A172 (cell line): ENCODE measurements around the gene DCPS. TPM values are rescaled to one million over a fixed set of nuclear protein-coding genes. Genes with fewer than 3 reads are reported as not detected.
"Not testable (repeated sequence)": the region's sequence is repeated elsewhere in the genome, so short reads cannot be mapped to it uniquely, and the experiment has no call there.

Experiments
- DNase-seq: peaks from one replicate; pipeline ENCODE4 v3.0.0-alpha.2; 2015; ENCODE audit warnings: low spot score
- total RNA-seq: library from RNA; depleted of rRNA; stranded (reverse); fragments of >200 nt; shearing (Covaris generic); gene quantifications from 2 replicates; pipeline ENCODE4 v1.2.3, GENCODE V29; 2014

The DCPS gene
- total RNA-seq, 1 experiment from 2014 or later, result 16.2 TPM

- DNase-seq, result no peak
These were observed 15.6 kb upstream of the DCPS start for GRCh38 chr11:126288237-126288636.

GRCh38 chr11:126290887-126291286, 13.0 kb upstream of the DCPS start:
- no peak for DNase-seq

DNA sequence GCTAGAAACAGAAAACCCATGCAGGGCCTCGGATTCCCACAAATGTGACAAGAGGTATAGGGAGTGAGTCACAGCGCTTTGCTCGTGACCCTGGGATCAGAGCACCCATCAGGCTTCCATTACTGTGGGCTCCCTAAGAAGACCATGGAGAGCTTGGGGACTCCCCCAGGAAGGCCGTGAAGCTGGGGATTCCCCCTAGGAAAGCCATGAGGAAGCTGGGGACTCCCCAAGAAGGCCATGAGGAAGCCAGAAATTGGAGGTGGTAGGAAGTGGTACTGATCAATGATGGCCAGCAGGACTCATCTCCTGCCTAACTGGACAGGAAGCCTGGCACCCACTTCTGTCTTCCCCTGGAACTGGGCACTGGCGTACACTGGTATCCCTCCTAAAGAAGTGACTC, 10.1 kb upstream of the DCPS start:
- no peak for DNase-seq

GRCh38 chr11:126297004-126297403, 6.9 kb upstream of the DCPS start:
- no peak for DNase-seq

- no peak for DNase-seq
These were observed 706 bp downstream of the DCPS start for GRCh38 chr11:126304457-126305075.

DNA sequence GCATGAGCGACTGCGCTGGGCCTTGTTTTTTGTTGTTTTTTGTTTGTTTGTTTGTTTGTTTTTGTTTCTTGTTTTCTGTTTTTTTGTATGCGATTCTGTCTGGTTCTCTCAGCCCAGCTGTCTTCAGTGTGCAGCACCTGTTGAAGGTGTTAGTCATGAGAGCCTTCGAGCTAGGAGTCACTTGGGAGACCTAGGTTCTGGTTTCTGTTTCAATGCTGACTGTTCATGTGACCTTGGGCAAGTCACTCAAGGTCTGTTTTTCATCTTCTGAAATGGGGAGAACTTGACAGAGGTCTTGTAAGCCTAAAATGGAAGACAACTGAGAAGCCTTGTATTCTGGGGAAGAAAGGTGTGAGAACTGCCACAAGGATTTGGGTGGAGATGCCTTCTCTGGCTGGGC, 1.8 kb downstream of the DCPS start:
- no peak for DNase-seq

DNA sequence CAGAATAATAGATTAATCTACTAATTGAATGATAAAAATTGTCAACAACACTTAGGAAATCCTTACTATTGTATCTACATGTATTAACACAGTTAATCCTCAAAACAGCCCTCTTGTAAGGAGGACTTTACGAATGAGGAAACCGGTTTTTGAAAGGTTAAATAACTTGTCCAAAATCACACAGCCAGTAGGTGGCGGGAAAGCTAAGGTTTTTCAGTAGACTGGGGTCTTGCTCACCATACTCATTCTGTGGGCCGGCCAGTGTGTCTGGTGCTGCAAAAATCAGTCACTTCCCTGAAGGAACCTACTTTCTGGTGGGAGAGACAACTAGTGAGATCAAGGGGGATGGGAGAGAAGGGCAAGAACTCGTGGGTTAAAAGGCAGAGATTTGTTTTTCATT, 3.8 kb downstream of the DCPS start:
- no peak for DNase-seq

- no peak for DNase-seq
These were observed 4.4 kb downstream of the DCPS start for GRCh38 chr11:126308271-126308671.

- not testable (repeated sequence) for DNase-seq
These were observed 4.9 kb downstream of the DCPS start for GRCh38 chr11:126308771-126309170.

GRCh38 chr11:126310200-126310991, 6.5 kb downstream of the DCPS start:
- peak; percentile 49 for DNase-seq

DNA sequence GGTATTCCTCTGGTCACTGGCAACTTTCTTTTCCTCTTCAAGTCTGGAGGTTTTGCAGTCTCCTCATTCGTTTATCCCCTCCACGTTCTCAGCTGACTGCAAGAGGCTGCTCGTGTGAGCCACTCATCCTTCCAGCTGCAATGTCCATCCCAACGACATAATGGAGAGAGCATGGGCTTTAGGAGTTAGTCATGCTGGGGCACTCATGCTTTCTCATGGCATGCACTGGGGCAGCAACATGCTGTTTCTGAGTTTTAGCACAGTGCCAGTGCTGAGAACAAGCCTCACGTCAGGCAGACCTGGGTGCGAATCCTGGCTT, 7.1 kb downstream of the DCPS start:
- DNase-seq, result no peak

DNA sequence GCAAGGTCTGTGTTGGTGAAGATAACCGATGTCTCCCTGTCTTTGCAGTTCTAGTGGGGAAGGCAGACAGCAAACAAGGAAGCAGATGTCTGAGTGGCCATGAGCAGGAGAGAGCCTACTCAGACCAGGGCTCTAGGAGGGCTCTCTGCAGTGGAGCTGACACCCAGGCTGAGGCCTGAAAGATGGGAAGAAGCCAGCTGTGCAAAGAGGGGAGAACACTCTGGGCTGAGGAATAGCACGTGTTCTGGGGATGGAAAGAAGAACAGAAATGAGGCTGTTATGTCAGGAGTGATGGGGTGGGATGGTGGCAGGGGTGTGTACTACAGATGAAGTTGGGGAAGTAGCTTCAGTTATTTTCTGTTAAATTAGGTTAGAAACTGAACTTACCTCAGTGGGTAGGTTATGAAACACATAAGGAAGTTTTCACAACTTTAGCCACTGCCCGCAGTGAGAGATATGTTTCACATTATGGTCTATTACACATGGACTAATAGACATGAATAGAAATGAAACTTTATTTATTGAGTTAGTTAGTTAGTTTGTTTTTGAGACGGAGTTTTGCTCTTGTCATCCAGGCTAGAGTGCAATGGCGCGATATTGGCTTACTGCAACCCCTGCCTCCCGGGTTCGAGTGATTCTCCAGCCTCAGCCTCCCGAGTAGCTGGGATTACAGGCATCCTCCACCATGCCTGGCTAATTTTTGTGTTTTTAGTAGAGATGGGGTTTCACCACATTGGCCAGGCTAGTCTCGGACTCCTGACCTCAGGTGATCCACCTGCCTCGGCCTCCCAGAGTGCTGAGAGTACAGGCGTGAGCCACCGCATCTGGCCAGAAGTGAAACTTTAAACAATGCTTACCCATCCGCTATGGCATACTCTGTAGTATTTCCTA, 7.8 kb downstream of the DCPS start:
- DNase-seq, result no peak

GRCh38 chr11:126312961-126313360, 9.1 kb downstream of the DCPS start:
- DNase-seq, result no peak

- no peak for DNase-seq
These were observed 10.0 kb downstream of the DCPS start for GRCh38 chr11:126313826-126314225.

DNA sequence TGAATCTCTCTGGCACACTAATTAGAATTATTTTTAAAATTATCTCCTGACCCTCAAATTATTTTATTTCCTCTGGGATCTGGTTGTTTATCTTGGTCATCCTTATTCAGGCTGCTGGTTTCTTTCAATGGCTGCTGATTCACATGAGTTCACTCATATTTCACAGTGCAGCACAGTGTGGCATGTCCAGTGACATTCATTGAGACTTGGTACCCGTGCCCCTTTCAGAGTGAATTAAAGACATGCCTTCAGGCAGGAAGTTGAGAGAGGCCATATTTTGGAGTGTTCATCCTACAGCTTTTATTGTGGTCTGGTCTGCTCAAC, 13.5 kb downstream of the DCPS start:
- no peak for DNase-seq

DNA sequence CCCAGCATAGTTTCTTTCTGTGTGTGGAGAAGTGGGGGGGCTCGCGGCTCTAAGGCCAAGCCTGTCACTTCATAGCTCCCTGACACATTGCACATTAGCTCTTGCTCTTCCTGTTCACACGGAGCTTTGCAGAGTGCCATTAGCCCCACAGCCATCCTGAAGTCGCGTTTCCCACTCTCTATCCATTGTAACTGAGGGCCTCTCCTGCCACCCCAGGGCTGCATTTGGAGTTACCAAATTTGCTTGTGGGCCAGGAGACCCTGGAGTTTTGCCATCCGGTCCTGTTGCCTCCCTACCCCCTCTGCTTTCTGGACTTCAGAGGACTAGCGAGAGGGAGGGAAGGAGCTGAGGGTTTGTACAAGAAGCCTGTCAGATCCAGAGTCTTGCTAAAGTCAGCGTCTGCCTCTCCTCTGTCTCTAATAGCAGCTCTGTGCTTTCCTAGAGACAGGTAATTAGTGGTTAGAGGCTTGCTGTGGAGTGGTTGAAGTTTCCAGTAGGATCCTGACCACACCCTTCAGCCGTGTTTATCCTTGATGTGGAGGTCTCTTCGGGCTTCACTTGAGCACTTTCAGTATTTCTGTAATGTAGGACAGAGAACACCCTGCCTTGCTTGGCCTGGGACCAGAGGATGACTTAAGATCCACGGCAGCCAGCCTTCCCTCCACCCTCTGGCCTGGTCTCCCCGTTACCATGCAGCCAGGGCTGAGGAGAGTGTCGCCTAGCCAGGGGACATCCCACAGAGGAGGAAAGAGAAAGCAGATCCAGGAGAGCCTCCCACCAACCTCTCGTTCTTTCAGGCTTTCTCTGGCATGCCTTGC, 14.1 kb downstream of the DCPS start:
- DNase-seq, result peak; percentile 54

DNA sequence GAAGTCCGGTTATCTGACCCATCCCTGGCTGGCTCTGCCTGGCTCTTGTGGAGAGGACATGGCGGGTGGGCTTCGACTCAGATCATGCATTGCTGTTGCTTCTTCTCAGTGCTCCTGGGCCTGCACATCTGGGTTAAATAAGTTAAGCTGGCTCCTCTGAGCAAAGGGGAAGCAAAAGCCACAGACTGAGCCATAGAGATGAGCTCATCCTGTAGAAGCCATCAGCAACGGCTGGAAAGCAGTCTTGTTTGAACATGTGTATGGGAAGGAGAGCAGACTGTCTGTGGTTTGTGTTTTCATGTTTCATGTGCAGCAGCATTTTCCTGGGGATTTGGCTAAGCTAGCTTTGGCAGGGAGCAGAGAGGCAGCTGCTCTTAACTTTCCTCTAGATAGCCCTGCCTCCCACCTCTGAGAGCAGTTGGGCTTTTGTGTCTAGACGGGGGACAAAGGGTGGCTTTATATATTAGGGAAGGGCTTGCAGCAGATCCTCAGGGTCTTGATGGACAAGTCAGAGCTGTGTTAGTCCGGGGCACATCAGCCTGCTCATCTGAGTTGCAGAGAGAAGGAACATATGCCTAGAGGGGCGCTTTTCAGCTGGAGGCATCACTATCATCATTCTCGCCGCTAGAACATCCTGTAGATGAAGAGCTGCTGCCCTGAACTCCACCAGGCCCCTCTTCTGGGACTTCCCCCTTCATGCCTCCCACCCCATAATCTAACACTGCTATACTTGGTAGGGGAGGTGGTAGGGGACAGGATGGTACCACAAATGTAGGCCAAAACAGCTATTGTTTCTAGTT, 14.9 kb downstream of the DCPS start:
- peak; percentile 52 for DNase-seq

- DNase-seq, result no peak
These were observed 15.5 kb downstream of the DCPS start for GRCh38 chr11:126319374-126319740.

DNA sequence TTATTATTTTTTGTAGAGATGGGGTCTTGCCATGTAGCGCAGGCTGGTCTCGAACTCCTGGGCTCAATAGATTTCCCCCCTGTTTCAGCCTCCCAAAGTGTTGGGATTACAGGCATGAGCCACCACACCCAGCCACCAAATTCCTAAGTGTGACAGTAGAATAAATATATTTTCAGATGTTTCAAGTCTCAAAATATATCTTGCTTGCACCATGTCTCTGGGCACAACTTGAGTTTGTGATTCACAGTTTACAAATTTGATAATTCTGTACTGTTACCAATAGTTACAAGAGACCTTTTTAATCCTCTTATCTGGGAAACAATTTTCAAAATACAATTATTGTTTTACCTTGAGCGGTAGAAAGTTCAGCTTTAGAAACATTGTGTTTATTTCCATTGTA, 19.1 kb downstream of the DCPS start:
- DNase-seq, result no peak

DNA sequence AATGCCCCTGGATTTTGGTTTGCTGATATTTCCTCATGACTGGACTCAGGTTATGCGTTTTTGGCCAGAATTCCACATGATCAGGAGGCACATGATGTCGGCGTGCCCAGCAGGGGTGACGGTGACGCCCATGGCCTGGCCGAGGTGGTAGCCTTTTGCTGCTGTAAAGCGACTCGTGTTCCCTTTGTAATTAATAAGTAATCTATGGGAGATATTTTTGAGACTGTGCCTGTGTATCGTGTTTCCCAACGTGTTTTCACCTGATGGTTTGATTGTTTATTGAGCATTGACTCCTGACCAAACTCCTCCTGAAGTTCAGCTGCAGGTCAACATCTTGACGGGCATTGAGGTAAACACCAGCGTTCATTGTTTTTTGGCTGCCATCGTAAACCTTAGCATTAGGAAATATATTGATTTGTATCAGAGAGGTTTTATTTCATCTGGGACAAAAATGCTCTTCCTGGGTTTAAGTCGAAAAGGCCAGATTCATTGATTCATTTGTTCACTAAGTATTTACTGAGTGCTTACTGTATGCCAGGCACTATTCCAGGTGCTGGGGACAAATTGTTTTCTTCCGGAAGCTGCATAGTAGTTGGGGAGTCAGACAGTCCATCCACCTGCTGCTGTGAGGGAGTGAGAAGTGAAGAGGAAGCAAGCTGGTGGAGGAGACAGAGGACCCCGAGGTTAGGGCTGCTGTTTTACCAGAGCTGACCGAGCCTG, 23.6 kb downstream of the DCPS start:
- DNase-seq, result no peak

GRCh38 chr11:126328001-126328390, 24.1 kb downstream of the DCPS start:
- no peak for DNase-seq
